Measurements from ENCODE around the gene CTNND2.

CTNND2 gene

GRCh38 chr5:11518676-11519075 is 385.6 kb downstream of the CTNND2 start:
- DNase-seq: no peak

- no peak for DNase-seq
Observed at GRCh38 chr5:11514705-11515432, 389.4 kb downstream of the CTNND2 start.

- no peak for DNase-seq
Observed at GRCh38 chr5:11511878-11512277, 392.4 kb downstream of the CTNND2 start.

GRCh38 chr5:11510889-11511288 is 393.4 kb downstream of the CTNND2 start:
- no peak for DNase-seq

GRCh38 chr5:11509793-11510192 is 394.5 kb downstream of the CTNND2 start:
- no peak for DNase-seq

- no peak for DNase-seq
Observed at GRCh38 chr5:11507156-11507910, 396.9 kb downstream of the CTNND2 start.

GRCh38 chr5:11504886-11505193 is 399.4 kb downstream of the CTNND2 start:
- DNase-seq: no peak

GRCh38 chr5:11504065-11504885 is 400.0 kb downstream of the CTNND2 start:
- DNase-seq: no peak

GRCh38 chr5:11502783-11503182 is 401.5 kb downstream of the CTNND2 start:
- no peak for DNase-seq

GRCh38 chr5:11497651-11498050 is 406.6 kb downstream of the CTNND2 start:
- DNase-seq: no peak

GRCh38 chr5:11496137-11496719 is 408.0 kb downstream of the CTNND2 start:
- DNase-seq: no peak

- no peak for DNase-seq
Observed at GRCh38 chr5:11494340-11494739, 409.9 kb downstream of the CTNND2 start.

GRCh38 chr5:11491404-11492075 is 412.7 kb downstream of the CTNND2 start:
- DNase-seq: no peak

GRCh38 chr5:11483630-11484029 is 420.6 kb downstream of the CTNND2 start:
- DNase-seq: no peak

GRCh38 chr5:11482011-11482410 is 422.2 kb downstream of the CTNND2 start:
- DNase-seq: no peak

- DNase-seq: no peak
Observed at GRCh38 chr5:11477786-11478185, 426.5 kb downstream of the CTNND2 start.

- DNase-seq: no peak
Observed at GRCh38 chr5:11476866-11477265, 427.4 kb downstream of the CTNND2 start.

- no peak for DNase-seq
Observed at GRCh38 chr5:11468334-11469039, 435.8 kb downstream of the CTNND2 start.

GRCh38 chr5:11467588-11467987 is 436.7 kb downstream of the CTNND2 start:
- DNase-seq: no peak

- DNase-seq: no peak
Observed at GRCh38 chr5:11459716-11460115, 444.5 kb downstream of the CTNND2 start.

GRCh38 chr5:11455505-11455904 is 448.7 kb downstream of the CTNND2 start:
- DNase-seq: no peak

- DNase-seq: no peak
Observed at GRCh38 chr5:11452852-11453251, 451.4 kb downstream of the CTNND2 start.
